GM12891 (cell line): ENCODE data around the gene ROBO1.

ENCODE experiments used
- DNase-seq: peaks from one replicate; pipeline ENCODE4 v3.0.0; 2011; ENCODE audit warnings: low spot score; ENCODE audit not compliant: insufficient read length
- FAIRE-seq: peaks from 2 replicates; lab custom pipeline; 2011; peaks lifted over from hg19 to GRCh38; lab: Jason Lieb, UNC
- PAX5 ChIP-seq: IDR thresholded peaks from 2 replicates; pipeline ENCODE4 v1.6.1; 2011; ENCODE audit warnings: low read length, moderate library complexity, mild to moderate bottlenecking; ENCODE audit not compliant: insufficient read depth, severe bottlenecking
- POLR2A ChIP-seq: IDR thresholded peaks from 2 replicates; pipeline ENCODE4 v1.6.1; 2011; ENCODE audit warnings: low read depth, low read length, control low read depth
- POLR2AphosphoS5 ChIP-seq: IDR thresholded peaks from 2 replicates; pipeline ENCODE4 v1.6.1; 2011; ENCODE audit warnings: low read depth, low read length, control low read depth
- POU2F2 ChIP-seq: IDR thresholded peaks from 2 replicates; pipeline ENCODE4 v1.6.1; 2011; ENCODE audit warnings: low read depth, mild to moderate bottlenecking, control low read depth, low read length, moderate library complexity
- SPI1 ChIP-seq: IDR thresholded peaks from 2 replicates; pipeline ENCODE4 v1.6.1; 2011; ENCODE audit warnings: low read depth, low read length, control low read depth
- TAF1 ChIP-seq: IDR thresholded peaks from 2 replicates; pipeline ENCODE4 v1.6.1; 2011; ENCODE audit warnings: low read depth, low read length, control low read depth

ROBO1 gene

GRCh38 chr3:78589778-78590177, 1178.0 kb downstream of the ROBO1 start:
- FAIRE-seq = no peak
- no peak for TF ChIP-seq POU2F2
- TF ChIP-seq SPI1 = no peak
- no peak for TF ChIP-seq TAF1
- TF ChIP-seq POLR2A = no peak
- no peak for DNase-seq

GRCh38 chr3:78588906-78589621, 1178.7 kb downstream of the ROBO1 start:
- FAIRE-seq (no peak), DNase-seq (no peak)
- TF ChIP-seq POU2F2 (no peak), POLR2AphosphoS5 (no peak), POLR2A (no peak), TAF1 (no peak), PAX5 (no peak), SPI1 (no peak)

GRCh38 chr3:78580681-78581080, 1187.1 kb downstream of the ROBO1 start:
- no peak for TF ChIP-seq PAX5
- no peak for TF ChIP-seq POLR2A
- TF ChIP-seq POU2F2 = no peak
- no peak for TF ChIP-seq SPI1
- TF ChIP-seq TAF1 = no peak
- no peak for TF ChIP-seq POLR2AphosphoS5
- DNase-seq = no peak
- no peak for FAIRE-seq

GRCh38 chr3:78571486-78571885, 1196.3 kb downstream of the ROBO1 start:
- FAIRE-seq = no peak
- no peak for TF ChIP-seq SPI1
- no peak for TF ChIP-seq POLR2AphosphoS5
- TF ChIP-seq POLR2A = no peak
- no peak for TF ChIP-seq POU2F2
- no peak for TF ChIP-seq TAF1
- no peak for TF ChIP-seq PAX5

GRCh38 chr3:78570496-78570895, 1197.3 kb downstream of the ROBO1 start:
- FAIRE-seq (no peak), DNase-seq (no peak)
- TF ChIP-seq POLR2AphosphoS5 (no peak), POU2F2 (no peak), SPI1 (no peak), TAF1 (no peak), POLR2A (no peak), PAX5 (no peak)

More at GRCh38 chr3:78571486-78571885, 1196.3 kb downstream of the ROBO1 start:
- DNase-seq = no peak

- no peak for TF ChIP-seq SPI1
- TF ChIP-seq POLR2AphosphoS5 = no peak
- TF ChIP-seq PAX5 = no peak
- TF ChIP-seq POLR2A = no peak
- TF ChIP-seq TAF1 = no peak
- TF ChIP-seq POU2F2 = no peak
- FAIRE-seq = no peak
- no peak for DNase-seq
These were observed 1198.0 kb downstream of the ROBO1 start for GRCh38 chr3:78569804-78570203.

- TF ChIP-seq POU2F2 (no peak), POLR2A (no peak), PAX5 (no peak), TAF1 (no peak), SPI1 (no peak), POLR2AphosphoS5 (no peak)
- FAIRE-seq (no peak), DNase-seq (no peak)
These were observed 1202.1 kb downstream of the ROBO1 start for GRCh38 chr3:78565712-78566111.

- DNase-seq (no peak), FAIRE-seq (no peak)
These were observed 1205.5 kb downstream of the ROBO1 start for GRCh38 chr3:78562328-78562727.

More at GRCh38 chr3:78562328-78562727, 1205.5 kb downstream of the ROBO1 start:
- TF ChIP-seq POLR2A = no peak
- no peak for TF ChIP-seq TAF1
- no peak for TF ChIP-seq SPI1
- no peak for TF ChIP-seq POU2F2
- TF ChIP-seq POLR2AphosphoS5 = no peak
- no peak for TF ChIP-seq PAX5
